Activated effector memory CD4-positive, alpha-beta T cell treated with Interleukin-2 at 50 U/mL for 16 hours (primary cell): ENCODE data around the gene DDX50.
"Not testable (repeated sequence)": the region's sequence is repeated elsewhere in the genome, so short reads cannot be mapped to it uniquely, and the experiment has no call there.

Experiments used
- DNase-seq: peaks from one replicate; pipeline ENCODE4 v3.0.0-alpha.2; 2020

Gene DDX50

GRCh38 chr10:68924593-68924992, 23.5 kb downstream of the DDX50 start:
- DNase-seq: no peak

DNA sequence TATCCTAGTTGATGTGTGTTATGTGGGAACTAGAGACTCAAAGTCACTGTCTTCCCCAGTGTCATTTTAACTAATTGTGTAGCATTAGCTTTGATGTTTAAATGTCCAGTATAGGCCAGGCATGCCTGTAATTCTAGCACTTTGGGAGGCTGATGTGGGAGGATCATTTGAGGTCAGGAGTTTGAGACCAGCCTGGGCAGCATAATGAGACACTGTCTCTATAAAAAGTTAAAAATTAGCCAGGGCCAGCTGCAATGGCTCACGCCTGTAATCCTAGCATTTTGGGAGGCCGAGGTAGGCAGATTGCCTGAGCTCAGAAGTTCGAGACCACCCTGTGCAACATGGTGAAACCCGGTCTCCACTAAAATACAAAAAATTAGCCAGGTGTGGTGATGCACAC, 24.4 kb downstream of the DDX50 start:
- no peak for DNase-seq

- DNase-seq: not testable (repeated sequence)
These were observed 28.0 kb downstream of the DDX50 start for GRCh38 chr10:68929157-68929556.

DNA sequence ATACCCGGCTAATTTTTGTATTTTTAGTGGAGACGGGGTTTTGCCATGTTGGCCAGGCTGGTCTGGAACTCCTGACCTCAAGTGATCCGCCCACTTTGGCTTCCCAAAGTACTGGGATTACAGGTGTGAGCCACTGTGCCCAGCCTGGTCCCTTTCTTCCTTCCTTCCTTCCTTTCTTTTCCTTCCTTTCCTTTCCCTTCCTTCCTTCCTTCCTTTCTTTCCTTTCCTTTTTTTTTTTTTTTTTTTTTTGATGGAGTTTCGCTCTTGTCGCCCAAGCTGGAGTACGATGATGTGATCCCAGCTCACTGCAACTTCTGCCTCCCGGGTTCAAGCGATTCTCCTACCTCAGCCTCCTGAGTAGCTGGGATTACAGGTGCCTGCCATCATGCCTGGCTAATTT, 28.8 kb downstream of the DDX50 start:
- DNase-seq: not testable (repeated sequence)

GRCh38 chr10:68932860-68933259, 31.7 kb downstream of the DDX50 start:
- DNase-seq: not testable (repeated sequence)

DNA sequence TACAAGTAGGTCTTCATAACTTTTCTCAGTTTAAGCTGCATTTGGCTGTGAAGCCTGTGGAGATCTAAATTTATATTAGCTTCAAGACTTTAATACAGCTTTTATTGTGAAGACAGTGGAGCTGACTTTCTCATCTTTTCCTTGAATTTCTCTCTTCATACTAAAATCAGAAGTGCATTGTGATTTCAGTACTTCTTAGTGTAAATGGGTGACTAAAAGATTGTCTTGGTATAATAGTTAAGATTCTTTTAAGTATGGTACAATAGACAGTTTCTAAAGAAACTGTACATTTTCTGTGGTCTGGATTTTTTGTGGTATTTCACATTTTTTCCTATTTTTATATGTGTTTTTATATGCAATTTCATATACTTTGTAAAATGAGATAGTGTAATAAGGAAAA, 33.9 kb downstream of the DDX50 start:
- DNase-seq: no peak

GRCh38 chr10:68938117-68938516, 37.0 kb downstream of the DDX50 start:
- DNase-seq: no peak

DNA sequence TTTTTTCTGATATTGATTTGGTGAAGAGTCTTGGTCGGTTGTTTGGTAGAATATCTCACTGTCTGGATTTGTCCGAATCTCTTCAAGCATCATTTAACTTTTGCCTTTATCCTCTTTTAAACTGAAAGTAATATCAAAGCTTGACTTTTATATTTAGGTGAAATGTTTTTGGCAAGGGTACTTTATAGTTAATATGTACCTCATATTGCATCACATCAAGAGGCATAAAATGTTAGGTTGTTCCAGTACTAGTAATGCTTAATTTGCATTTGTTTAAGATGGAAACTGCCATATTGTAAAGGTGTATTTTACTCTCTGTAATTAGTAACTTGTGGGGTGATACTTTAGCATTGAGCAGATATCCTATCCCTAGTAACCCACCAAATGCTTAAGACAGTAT, 37.8 kb downstream of the DDX50 start:
- no peak for DNase-seq

DNA sequence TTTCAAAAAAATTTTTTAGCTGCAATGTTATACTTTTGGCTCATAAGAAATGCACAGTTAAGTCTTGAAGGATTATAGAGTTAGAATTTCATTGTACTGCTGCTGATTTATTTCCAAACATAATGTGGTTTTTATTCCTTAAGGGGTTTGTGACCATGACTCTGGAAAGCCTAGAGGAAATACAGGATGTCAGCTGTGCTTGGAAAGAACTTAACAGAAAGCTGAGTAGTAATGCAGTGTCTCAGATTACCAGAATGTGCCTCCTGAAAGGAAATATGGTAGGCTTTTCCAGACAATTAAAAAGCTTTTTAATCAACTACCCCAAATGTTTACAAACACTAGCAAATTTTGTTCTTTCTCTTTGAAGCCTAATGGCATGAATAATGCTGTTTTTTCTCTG, 39.8 kb downstream of the DDX50 start:
- not testable (repeated sequence) for DNase-seq

GRCh38 chr10:68950598-68950997, 49.5 kb downstream of the DDX50 start:
- no peak for DNase-seq

DNA sequence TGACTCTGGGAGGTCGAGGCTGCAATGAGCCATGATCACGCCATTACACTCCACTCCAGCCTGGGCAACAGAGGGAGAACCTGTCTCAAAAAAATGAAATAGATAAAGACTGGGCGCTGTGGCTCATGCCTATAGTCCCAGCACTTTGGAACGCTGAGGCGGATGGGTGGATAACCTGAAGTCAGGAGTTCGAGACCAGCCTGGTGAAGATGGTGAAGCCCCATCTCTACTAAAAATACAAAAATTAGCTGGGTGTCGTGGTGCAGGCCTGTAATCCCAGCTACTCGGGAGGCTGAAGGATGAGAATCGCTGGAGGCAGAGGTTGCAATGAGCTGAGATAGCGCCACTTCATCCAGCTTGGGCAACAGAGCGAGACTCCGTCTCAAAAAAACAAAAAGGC, 53.8 kb downstream of the DDX50 start:
- DNase-seq: no peak

- no peak for DNase-seq
These were observed 54.3 kb downstream of the DDX50 start for GRCh38 chr10:68955355-68955831.

DNA sequence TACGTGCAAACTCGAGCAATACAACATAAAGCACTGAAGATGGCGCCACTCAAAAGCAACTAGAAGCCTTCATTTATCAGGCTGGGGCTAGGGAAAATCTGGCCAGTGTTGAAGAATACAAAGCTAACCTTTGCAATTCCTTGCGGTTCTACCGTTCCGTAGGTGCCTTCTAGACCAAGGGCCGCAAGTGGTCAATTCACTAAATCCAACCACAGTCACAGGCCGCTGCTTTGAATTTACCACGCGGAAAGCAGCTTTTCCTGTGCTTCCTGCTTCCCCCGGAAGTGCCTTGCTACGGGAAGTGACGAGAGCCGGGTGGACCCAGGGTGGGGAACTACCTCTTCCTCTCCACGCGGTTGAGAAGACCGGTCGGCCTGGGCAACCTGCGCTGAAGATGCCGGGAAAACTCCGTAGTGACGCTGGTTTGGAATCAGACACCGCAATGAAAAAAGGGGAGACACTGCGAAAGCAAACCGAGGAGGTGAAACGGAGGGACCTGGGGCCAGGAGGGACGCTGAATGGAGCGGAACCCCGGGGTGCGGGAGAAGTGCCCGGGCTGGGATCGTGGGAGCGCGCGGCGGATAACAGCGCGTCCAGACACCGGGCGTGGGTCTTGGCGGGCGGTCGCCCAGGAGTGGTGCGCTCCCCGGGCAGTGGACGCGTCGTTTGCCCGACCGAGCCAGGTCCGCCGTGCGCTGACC, 54.9 kb downstream of the DDX50 start, which contains the start of gene DDX21:
DDX21 (plus strand) TSS at position 339 of the 701 bp plus-strand sequence; CDS start at position 395, 56 bp downstream.
- DNase-seq: peak; percentile 81

- no peak for DNase-seq
These were observed 56.1 kb downstream of the DDX50 start for GRCh38 chr10:68957284-68957615.

DNA sequence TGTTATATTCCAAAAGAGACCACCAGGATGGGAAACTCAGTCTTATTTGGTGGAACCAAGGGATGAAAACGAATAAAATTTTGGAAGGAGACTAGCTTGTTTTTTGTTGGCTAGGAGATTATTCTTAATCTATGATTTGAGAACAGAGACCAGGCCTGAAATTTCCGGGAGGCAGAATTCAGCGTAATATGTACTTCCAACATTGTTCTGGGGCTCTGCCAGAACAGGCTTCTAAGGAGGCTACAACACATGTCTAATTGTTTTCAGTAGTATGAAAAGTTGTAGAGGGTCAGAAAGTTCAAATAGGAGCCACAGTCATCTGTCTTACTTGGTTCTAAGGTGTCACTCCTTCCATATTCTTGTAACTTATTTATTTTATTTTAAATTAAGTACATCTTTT, 56.5 kb downstream of the DDX50 start:
- no peak for DNase-seq

DNA sequence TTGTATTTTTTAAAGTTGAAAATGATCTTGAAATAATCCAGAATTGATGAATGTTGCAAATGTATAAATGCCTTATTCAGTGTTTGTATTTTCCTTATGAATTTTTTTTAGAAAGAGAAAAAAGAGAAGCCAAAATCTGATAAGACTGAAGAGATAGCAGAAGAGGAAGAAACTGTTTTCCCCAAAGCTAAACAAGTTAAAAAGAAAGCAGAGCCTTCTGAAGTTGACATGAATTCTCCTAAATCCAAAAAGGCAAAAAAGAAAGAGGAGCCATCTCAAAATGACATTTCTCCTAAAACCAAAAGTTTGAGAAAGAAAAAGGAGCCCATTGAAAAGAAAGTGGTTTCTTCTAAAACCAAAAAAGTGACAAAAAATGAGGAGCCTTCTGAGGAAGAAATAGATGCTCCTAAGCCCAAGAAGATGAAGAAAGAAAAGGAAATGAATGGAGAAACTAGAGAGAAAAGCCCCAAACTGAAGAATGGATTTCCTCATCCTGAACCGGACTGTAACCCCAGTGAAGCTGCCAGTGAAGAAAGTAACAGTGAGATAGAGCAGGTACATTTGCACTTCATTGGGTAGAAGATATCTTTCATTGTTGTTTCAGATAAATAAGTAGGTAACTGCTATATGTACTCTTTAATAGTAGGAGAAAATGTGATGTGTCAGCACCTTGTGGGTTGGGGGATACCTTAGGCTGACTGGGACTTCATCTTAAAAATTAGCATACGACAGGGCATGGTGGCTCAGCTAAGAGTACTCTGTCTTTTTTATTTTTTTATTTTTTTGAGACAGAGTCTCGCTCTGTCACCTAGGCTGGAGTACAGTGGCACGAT, 58.8 kb downstream of the DDX50 start:
- no peak for DNase-seq

DNA sequence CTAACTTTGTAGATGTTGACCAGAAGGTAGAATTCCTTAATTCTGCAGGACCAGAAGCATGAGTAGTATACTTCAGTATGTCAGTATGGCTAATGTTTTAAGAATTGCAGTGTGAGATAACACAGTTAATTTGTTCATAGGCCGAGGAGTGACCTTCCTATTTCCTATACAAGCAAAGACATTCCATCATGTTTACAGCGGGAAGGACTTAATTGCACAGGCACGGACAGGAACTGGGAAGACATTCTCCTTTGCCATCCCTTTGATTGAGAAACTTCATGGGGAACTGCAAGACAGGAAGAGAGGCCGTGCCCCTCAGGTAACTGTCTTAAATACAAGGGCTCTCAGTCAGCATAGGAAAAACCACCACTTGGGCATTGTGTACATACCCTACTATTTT, 62.0 kb downstream of the DDX50 start:
- DNase-seq: no peak

DNA sequence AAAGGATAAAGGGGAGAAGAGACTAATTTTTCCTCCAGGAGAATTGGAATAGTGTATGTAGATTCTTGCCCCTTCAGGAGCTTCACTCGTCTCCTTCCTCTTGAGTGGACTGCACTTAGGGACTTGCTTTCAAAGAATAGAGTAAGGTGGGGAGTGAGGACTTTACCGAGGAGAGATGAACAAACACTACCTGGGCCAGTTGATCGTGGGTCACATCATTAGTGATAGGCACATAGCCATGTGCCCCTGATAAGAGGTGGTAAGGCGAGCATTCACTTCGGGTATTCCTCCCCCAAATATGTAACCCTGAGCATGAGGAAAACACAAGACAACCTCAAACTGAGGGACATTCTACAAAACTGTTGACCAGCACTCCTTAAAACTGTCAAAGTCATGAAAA, 72.9 kb downstream of the DDX50 start:
- no peak for DNase-seq

DNA sequence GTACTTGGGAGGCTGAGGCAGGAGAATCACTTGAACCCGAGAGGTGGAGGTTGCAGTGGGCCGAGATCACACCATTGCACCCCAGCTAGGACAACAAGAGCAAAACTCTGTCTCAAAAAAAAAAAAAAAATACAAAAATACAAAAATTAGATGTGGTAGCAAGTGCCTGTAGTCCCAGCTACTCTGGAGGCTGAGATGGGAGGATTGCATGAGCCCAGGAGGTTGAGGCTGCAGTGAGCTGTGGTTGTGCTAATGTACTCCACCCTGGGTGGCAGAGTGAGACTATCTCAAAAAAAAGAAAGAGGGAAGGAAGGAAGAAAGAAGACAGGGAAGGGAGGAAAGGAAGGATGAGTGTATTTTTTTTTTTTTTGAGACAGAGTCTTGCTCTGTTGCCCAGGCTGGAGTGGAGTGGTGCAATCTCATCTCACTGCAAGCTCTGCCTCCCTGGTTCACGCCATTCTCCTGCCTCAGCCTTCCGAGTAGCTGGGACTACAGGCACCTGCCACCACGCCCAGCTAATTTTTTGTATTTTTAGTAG, 74.9 kb downstream of the DDX50 start:
- DNase-seq: not testable (repeated sequence)

GRCh38 chr10:68979738-68980137, 78.6 kb downstream of the DDX50 start:
- DNase-seq: not testable (repeated sequence)

DNA sequence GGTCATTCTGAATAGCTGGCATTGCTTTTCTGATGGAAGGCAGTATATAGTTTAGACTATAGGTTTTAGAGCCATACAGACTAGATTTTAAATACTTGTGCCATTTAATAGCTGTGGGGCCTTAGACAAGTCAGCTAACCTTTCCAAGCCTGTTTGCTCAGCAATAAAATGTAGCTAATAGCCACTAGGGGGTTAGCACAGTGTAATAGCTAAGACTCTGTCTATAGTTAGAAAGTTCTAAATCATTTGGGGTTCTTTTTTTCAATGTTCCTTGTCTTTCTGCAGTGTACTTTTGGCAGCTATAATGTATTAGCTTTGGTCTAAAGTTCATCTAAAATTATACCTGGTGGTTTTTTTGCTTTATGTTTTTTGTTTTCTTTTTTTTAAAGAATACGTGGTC, 80.0 kb downstream of the DDX50 start:
- no peak for DNase-seq

GRCh38 chr10:68982389-68982788, 81.3 kb downstream of the DDX50 start:
- DNase-seq: no peak

DNA sequence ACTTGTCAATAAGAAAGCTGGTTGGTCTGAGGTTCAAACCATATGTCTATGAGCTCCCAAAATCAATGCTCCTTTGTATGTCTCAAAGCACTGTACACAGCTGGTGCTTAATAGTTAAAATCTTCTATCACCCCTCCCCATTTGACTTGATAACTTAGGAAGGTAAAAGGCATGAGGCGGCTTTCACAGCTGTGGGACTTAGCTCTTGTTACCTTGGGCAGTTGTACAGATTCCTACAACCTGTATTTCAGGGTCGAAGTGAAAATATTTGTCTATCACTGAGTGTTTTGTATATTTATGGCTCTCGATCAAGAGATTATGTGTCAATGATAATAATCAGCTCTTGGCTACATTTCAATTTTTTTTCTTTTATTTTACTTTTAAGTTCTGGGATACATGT, 86.5 kb downstream of the DDX50 start:
- no peak for DNase-seq
